ENCODE results near the gene RPRD1B. TPM values are rescaled to one million over a fixed set of nuclear protein-coding genes. Genes with fewer than 3 reads are reported as not detected.

The RPRD1B gene
- total RNA-seq, 4 donors from 2014 or later, result 15.2 to 25.9 (median 23.6) TPM

DNA sequence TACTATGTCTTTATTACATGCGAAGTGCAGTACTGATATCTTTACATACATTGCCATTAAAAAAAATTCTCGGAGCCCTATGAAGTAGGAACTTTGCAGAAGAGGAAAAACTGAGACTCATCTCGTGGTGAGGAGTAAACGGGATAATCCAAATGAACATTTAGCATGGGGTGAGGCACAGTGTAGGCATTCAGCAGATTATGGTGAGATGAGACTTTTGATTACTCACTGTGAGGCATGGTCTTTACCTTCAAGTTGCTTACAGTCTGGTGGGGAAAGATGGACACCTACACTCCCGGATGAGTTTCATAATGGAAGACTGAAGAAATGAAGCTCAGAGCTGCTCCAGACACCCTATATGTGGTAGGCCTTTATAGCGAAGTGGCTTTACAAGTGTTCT lies 1.4 kb downstream of the RPRD1B start:
- 64 to 73% methylated on average over 6 of the region's 6 CpGs for WGBS, 2 donors
- DNase-seq, result no peak
- no peaks in the 10 kb centered on the region for H3K9me3 ChIP-seq
- peaks cover 21 to 66% (median 40%) of the 10 kb centered on the region in 3 donors for H3K4me1 ChIP-seq
- peak overlapping the region; percentile 76 to 96 (median 92) for H3K4me3 ChIP-seq
- peaks cover 0 to 21% (median 0%) of the 10 kb centered on the region in 3 donors for H3K36me3 ChIP-seq
- TF ChIP-seq CTCF (IDR thresholded peaks at IDR 0.05), result no peak
- TF ChIP-seq POLR2A (IDR thresholded peaks at IDR 0.05), result no peak
- no peaks in the 10 kb centered on the region for H3K27me3 ChIP-seq
- peak overlapping the region in 2 of 4 donors; percentile 97 to 99 for H3K27ac ChIP-seq
- intact Hi-C loops (cut with DNase I), result no loop called here

DNA sequence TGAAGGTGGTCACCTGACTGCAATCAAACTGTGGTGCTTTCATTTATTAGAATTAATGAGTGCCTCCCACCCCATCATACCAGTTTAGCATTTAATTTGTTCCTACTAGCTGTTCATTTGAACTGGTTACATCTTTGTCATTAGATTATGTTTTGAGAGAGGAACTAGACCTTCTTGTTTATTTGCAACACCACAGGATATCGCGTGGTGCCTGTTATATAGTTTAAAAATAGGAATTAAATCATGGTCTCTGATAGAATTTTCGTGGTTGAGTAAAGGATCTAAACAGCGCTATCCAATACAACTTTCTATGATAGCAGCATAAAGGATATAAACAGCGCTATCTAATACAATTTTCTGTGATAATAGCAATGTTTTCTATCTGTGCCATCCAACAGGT lies 2.8 kb downstream of the RPRD1B start:
- TF ChIP-seq CTCF (IDR thresholded peaks at IDR 0.05), result no peak
- no peak for TF ChIP-seq POLR2A (IDR thresholded peaks at IDR 0.05)
- WGBS, 2 donors, result 79 to 86% methylated on average over 5 of the region's 5 CpGs
- Histone ChIP-seq H3K4me3 (no peak overlapping the region), H3K27ac (no peak overlapping the region), H3K27me3 (no peaks in the 10 kb centered on the region), H3K36me3 (peaks cover 0 to 35% (median 0%) of the 10 kb centered on the region in 3 donors), H3K4me1 (peaks cover 21 to 57% (median 40%) of the 10 kb centered on the region in 3 donors), H3K9me3 (no peaks in the 10 kb centered on the region)
- no peak for DNase-seq
- intact Hi-C loops (cut with DNase I), result no loop called here

DNA sequence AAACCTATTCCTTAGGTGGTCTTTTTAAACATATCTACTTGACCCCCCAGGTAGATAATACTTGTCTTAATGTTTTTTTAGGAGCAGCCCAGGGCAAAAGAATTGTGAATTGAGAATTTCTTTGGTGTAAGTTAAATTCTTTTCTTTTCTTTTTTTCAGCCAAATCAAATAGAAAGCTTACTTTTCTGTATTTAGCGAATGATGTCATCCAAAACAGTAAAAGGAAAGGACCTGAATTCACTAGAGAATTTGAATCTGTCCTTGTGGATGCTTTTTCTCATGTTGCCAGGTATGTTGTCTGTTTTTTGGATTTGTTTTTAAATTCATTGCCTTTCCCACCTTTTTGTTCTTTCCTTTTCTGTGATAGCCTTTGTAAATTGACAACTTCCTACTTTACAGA lies 6.7 kb downstream of the RPRD1B start:
- Histone ChIP-seq H3K4me3 (no peak overlapping the region), H3K27ac (no peak overlapping the region), H3K9me3 (no peaks in the 10 kb centered on the region), H3K36me3 (peaks cover 0 to 71% (median 0%) of the 10 kb centered on the region in 3 donors), H3K4me1 (peaks cover 3 to 33% (median 21%) of the 10 kb centered on the region in 3 donors), H3K27me3 (no peaks in the 10 kb centered on the region)
- TF ChIP-seq POLR2A (IDR thresholded peaks at IDR 0.05), result no peak
- no peak for TF ChIP-seq CTCF (IDR thresholded peaks at IDR 0.05)
- DNase-seq, result no peak
- intact Hi-C loops (cut with DNase I), result no loop called here
- WGBS, 2 donors, result 36 to 100% methylated on average over 1 of the region's 1 CpG

- H3K27ac ChIP-seq, result no peak overlapping the region
- peaks cover 0 to 3% (median 0%) of the 10 kb centered on the region in 3 donors for H3K4me1 ChIP-seq
- H3K4me3 ChIP-seq, result no peak overlapping the region
- 75 to 89% methylated on average over 10 of the region's 10 CpGs for WGBS, 2 donors
- intact Hi-C loops (cut with DNase I), result no loop called here
- no peak for DNase-seq
- TF ChIP-seq CTCF (IDR thresholded peaks at IDR 0.05) (peak in 1 of 6 experiments; percentile 31), POLR2A (IDR thresholded peaks at IDR 0.05) (no peak)
- no peaks in the 10 kb centered on the region for H3K9me3 ChIP-seq
- H3K27me3 ChIP-seq, result no peaks in the 10 kb centered on the region
- peaks cover 0 to 93% (median 5%) of the 10 kb centered on the region in 3 donors for H3K36me3 ChIP-seq
These were observed 10.2 kb downstream of the RPRD1B start for GRCh38 chr20:38043512-38044300.

DNA sequence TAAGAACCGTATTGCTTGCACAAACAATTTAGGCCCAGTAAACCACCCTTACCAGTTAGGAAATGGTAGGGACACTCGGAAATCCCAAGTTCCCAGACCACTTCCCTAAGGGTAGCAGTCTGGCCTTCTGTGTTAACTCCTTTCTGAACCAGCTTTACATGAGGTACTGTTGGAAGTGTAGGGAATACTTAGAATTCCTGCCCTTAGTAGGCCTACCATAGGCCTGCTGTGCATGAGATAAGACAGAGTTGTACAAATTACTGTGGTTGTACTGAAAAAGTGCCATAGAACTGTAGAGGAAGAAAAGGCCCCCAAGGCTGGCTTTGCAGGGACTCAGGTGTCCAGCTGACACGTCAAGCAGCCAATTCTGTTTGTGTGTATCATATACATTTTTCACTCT lies 11.1 kb downstream of the RPRD1B start:
- no peak for DNase-seq

More for the DNA sequence above, 11.1 kb downstream of the RPRD1B start:
- H3K9me3 ChIP-seq, result no peaks in the 10 kb centered on the region
- no peaks in the 10 kb centered on the region for H3K27me3 ChIP-seq
- no peak overlapping the region for H3K4me3 ChIP-seq
- H3K4me1 ChIP-seq, result peaks cover 2 to 7% (median 3%) of the 10 kb centered on the region in 3 donors
- intact Hi-C loops (cut with DNase I), result no loop called here
- no peak for TF ChIP-seq POLR2A (IDR thresholded peaks at IDR 0.05)
- no peak for TF ChIP-seq CTCF (IDR thresholded peaks at IDR 0.05)
- no peak overlapping the region for H3K27ac ChIP-seq
- WGBS, 2 donors, result 96 to 100% methylated on average over 2 to 3 of the region's 3 CpGs
- H3K36me3 ChIP-seq, result peaks cover 0 to 96% (median 5%) of the 10 kb centered on the region in 3 donors

Data from esophagus squamous epithelium (tissue), 5 donors.